H1 (cell line): ENCODE measurements around the gene SNX7. TPM values are rescaled to one million over a fixed set of nuclear protein-coding genes. Genes with fewer than 3 reads are reported as not detected.

Experiments
- BRCA1 ChIP-seq: IDR thresholded peaks from 2 replicates; pipeline ENCODE4 v1.6.1; 2012; ENCODE audit warnings: low read depth, low read length, improper control_type of control experiment
- EGR1 ChIP-seq: IDR thresholded peaks from 2 replicates; pipeline ENCODE4 v1.6.1; 2011; ENCODE audit warnings: low read depth, low read length, borderline replicate concordance
- EP300 ChIP-seq, 2 experiments: IDR thresholded peaks; 1 replicate in 1 of 2; 2 replicates in 1 of 2; pipeline ENCODE4 v1.6.1; 2011 to 2012; ENCODE audit warnings: low read depth in 2 of 2, low read length in 2 of 2, mild to moderate bottlenecking in 2 of 2, borderline replicate concordance in 1 of 2, inconsistent platforms in 1 of 2, moderate library complexity in 1 of 2
- JUN ChIP-seq: IDR thresholded peaks from 2 replicates; pipeline ENCODE4 v1.6.1; 2011; ENCODE audit warnings: low read depth, mild to moderate bottlenecking, improper control_type of control experiment, low read length
- TAF1 ChIP-seq: IDR thresholded peaks from 2 replicates; pipeline ENCODE4 v1.6.1; 2011; ENCODE audit warnings: mild to moderate bottlenecking, low read depth, low read length
- polyA plus RNA-seq, 7 experiments: library from polyadenylated mRNA; depleted of rRNA in 3 of 7; stranded (reverse) in 5 of 7; unstranded in 2 of 7; fragments of >200 nt in 5 of 7; fragments of 200-250 nt in 2 of 7; gene quantifications; 1 replicate in 5 of 7; 2 replicates in 1 of 7; 4 replicates in 1 of 7; pipeline versions ENCODE4 v1.2.1 to v1.2.3, GENCODE V29; 2011 to 2013; ENCODE audit warnings: missing spikeins in 2 of 7, mixed read lengths in 2 of 7
- total RNA-seq: library from RNA; stranded (reverse); fragmentation: NEBNext Ultra II Directional; extraction: Animal tissue kit (Norgen Biotek cat#: 25700); gene quantifications from 2 replicates; pipeline ENCODE4 v1.2.1, GENCODE V29; 2021

Gene SNX7
- total and polyA plus RNA-seq, 2 of the 8 experiments (the other 6 are each of a cell fraction or from before 2014, with no cell fraction given), result 9.2 to 23.8 TPM

DNA sequence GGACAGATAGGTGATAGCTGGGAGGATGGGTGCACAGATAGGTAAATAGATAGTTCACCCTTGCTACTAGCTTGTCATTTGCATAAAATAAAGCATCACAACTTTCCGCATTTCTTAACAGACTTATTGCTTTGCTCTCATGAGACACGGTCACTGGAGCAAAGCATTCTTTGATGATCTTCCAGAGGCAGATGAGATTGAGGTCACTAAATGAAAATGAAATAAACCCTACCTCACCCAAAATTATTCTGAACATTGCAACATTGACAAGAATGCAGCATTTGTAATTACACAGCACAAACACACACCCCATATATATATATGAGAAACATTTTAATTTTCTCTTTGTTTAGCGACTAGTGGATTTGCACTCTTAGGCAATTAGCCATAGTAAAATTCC is 107.6 kb downstream of the SNX7 start (continued):
- TF ChIP-seq EP300 (IDR thresholded peaks at IDR 0.05; ENCODE audit: borderline replicate concordance in 1 of 2, low read depth in 2 of 2, low read length in 2 of 2), result no peak
- TF ChIP-seq EGR1, result no peak
- no peak for TF ChIP-seq JUN
- no peak for TF ChIP-seq TAF1
- no peak for TF ChIP-seq BRCA1
